Measurements from ENCODE around the gene SERPINB5. TPM values are rescaled to one million over a fixed set of nuclear protein-coding genes. Genes with fewer than 3 reads are reported as not detected.

SERPINB5 gene
- total and polyA plus RNA-seq, 2 of the 13 experiments (the other 11 are each of a cell fraction or from before 2014, with no cell fraction given): not detected

- Histone ChIP-seq H3K27ac (ENCODE audit: extremely low read length, insufficient read depth, low read length) (no peak overlapping the region), H3K4me3 (replicated peaks in 1 of 3; ENCODE audit: insufficient read depth in 1 of 3, low read depth in 2 of 3, low read length in 3 of 3) (no peak overlapping the region), H3K79me2 (ENCODE audit: insufficient read depth, low read length) (no peaks in the 10 kb centered on the region), H2AFZ (ENCODE audit: low read length) (no peak overlapping the region), H3K4me2 (ENCODE audit: low read depth, low read length) (no peak overlapping the region), H3K36me3 (replicated peaks in 1 of 2; ENCODE audit: control insufficient read depth in 1 of 2, insufficient read depth in 2 of 2, low read length in 2 of 2) (no peaks in the 10 kb centered on the region), H3K9ac (ENCODE audit: insufficient read depth, low read depth, low read length) (no peak overlapping the region), H3K4me1 (ENCODE audit: insufficient read depth, low read length) (no peaks in the 10 kb centered on the region), H3K9me3 (ENCODE audit: low read length) (no peaks in the 10 kb centered on the region), H3K27me3 (ENCODE audit: control insufficient read depth in 1 of 2, insufficient read depth in 2 of 2, low read length in 2 of 2) (no peaks in the 10 kb centered on the region), H4K20me1 (ENCODE audit: insufficient read depth, low read length) (no peaks in the 10 kb centered on the region)
- BruUV-seq (replicated peaks): no TSS peak
- TF ChIP-seq SKI (IDR thresholded peaks at IDR 0.05; ENCODE audit: partially characterized antibody) (no peak), BATF2 (CRISPR knock-in tag; IDR thresholded peaks at IDR 0.05) (no peak), SRSF9 (IDR thresholded peaks at IDR 0.05; ENCODE audit: borderline replicate concordance, insufficient read depth, low read depth, low read length, poor library complexity, severe bottlenecking) (no peak), ZFP36L1 (CRISPR knock-in tag; IDR thresholded peaks at IDR 0.05) (no peak), ZNF678 (CRISPR knock-in tag; IDR thresholded peaks at IDR 0.05) (no peak), TFE3 (CRISPR knock-in tag; IDR thresholded peaks at IDR 0.05) (no peak), ZFX (CRISPR knock-in tag; IDR thresholded peaks at IDR 0.05; ENCODE audit: low read depth) (no peak), KAT2B (IDR thresholded peaks at IDR 0.05; ENCODE audit: borderline replicate concordance, low read depth, low read length) (no peak), ZNF432 (CRISPR knock-in tag; IDR thresholded peaks at IDR 0.05; ENCODE audit: borderline replicate concordance) (no peak), ZNF121 (CRISPR knock-in tag; IDR thresholded peaks at IDR 0.05) (no peak), ZNF674 (CRISPR knock-in tag; IDR thresholded peaks at IDR 0.05; ENCODE audit: low read depth) (no peak), NR1H2 (CRISPR knock-in tag; IDR thresholded peaks at IDR 0.05; ENCODE audit: borderline replicate concordance, low read depth) (no peak)
- in situ Hi-C loops (cut with HindIII; ENCODE audit: extremely low pct_ligation_motif_present, low pct_unique_long_range_greater_than_20kb) (no loop called here), intact Hi-C loops (cut with micrococcal nuclease; ENCODE audit: unreplicated experiment) (no loop called here)
- ChIA-PET POLR2A (no interaction called here), CTCF (ENCODE audit: low intra/inter-chr PET ratio, low total read pairs) (no interaction called here)
- 7% methylated on average over 4 of the region's 4 CpGs for WGBS (ENCODE audit: low lambda C conversion rate)
- DNase-seq (ENCODE audit: low spot score): no peak
- no peak for ATAC-seq
- no peak for FAIRE-seq
These were observed 57.9 kb downstream of the SERPINB5 start for GRCh38 chr18:63534615-63535014.
